ENCODE results near the gene ZFHX3. TPM values are rescaled to one million over a fixed set of nuclear protein-coding genes. Genes with fewer than 3 reads are reported as not detected.

The ZFHX3 gene
- total RNA-seq, 4 donors from 2014 or later, result 36.3 to 44.0 (median 38.1) TPM

DNA sequence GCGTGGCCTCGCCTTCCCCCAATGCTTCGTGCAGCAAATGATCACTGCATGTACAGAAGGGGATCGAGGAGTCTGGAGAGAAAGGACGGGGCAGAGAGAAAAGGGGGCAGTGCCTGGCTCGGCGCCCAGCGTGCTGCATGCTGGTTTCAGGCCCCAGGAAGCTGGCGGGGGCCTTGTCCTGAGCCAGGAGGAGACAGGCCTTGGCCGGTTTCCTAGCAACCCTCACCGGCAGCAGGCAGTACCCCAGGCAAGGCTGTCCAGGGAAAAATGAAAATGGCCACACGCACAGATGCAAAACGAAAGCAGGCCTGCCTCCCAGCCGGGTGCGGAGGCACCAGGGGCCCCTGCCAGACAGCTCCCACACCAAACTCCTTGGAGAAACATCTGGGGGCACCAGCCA is 126.3 kb downstream of the ZFHX3 start:
- no peak overlapping the region for H3K27ac ChIP-seq

GRCh38 chr16:72921106-72921505 is 126.8 kb downstream of the ZFHX3 start:
- no peak for DNase-seq (ENCODE audit: low spot score in 2 of 2)
- WGBS, 2 donors, result 78 to 80% methylated on average over 13 of the region's 13 CpGs

More for the DNA sequence above, 126.3 kb downstream of the ZFHX3 start:
- no peak for DNase-seq (ENCODE audit: low spot score in 2 of 2)
- H3K9me3 ChIP-seq, result no peaks in the 10 kb centered on the region
- H3K36me3 ChIP-seq, result no peaks in the 10 kb centered on the region
- TF ChIP-seq POLR2A (IDR thresholded peaks at IDR 0.05), result no peak
- no peak for TF ChIP-seq EP300 (IDR thresholded peaks at IDR 0.05)
- no peak for TF ChIP-seq CTCF (IDR thresholded peaks at IDR 0.05)
- H3K4me3 ChIP-seq, result peak overlapping the region in 1 of 4 donors; percentile 10
- H3K4me1 ChIP-seq, result peaks cover 0 to 20% (median 4%) of the 10 kb centered on the region in 4 donors
- WGBS, 2 donors, result 42 to 57% methylated on average over 15 of the region's 15 CpGs
- no peaks in the 10 kb centered on the region for H3K27me3 ChIP-seq

DNA sequence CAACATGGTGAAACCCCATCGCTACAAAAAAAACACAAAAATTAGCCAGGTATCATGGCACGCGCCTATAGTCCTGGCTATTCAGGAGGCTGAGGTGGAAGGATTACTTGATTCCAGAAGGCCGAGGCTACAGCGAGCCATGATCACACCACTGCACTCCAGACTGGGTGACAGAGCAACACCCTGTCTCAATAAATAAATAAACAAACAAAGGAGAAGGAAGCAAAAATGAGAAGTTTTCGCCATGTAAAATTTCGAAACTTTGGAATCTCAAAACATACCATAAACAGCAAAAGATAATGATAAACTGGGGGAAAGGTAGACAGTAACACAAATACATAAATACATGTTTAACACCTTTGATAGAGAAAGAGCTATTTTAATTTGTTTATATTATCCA is 130.9 kb downstream of the ZFHX3 start:
- Histone ChIP-seq H3K4me1 (peaks cover 0 to 26% (median 3%) of the 10 kb centered on the region in 4 donors), H3K27ac (no peak overlapping the region), H3K4me3 (no peak overlapping the region), H3K9me3 (no peaks in the 10 kb centered on the region), H3K36me3 (no peaks in the 10 kb centered on the region), H3K27me3 (no peaks in the 10 kb centered on the region)
- no peak for TF ChIP-seq EP300 (IDR thresholded peaks at IDR 0.05)
- 94 to 98% methylated on average over 7 of the region's 7 CpGs for WGBS, 2 donors
- DNase-seq (ENCODE audit: low spot score in 2 of 2), result no peak

More at GRCh38 chr16:72921106-72921505, 126.8 kb downstream of the ZFHX3 start:
- H3K4me1 ChIP-seq, result peaks cover 0 to 15% (median 4%) of the 10 kb centered on the region in 4 donors
- TF ChIP-seq CTCF (IDR thresholded peaks at IDR 0.05) (no peak), POLR2A (IDR thresholded peaks at IDR 0.05) (no peak), EP300 (IDR thresholded peaks at IDR 0.05) (no peak)
- H3K4me3 ChIP-seq, result no peak overlapping the region
- no peaks in the 10 kb centered on the region for H3K9me3 ChIP-seq
- no peaks in the 10 kb centered on the region for H3K36me3 ChIP-seq
- no peaks in the 10 kb centered on the region for H3K27me3 ChIP-seq
- H3K27ac ChIP-seq, result no peak overlapping the region

GRCh38 chr16:72915331-72915730 is 132.6 kb downstream of the ZFHX3 start:
- Histone ChIP-seq H3K36me3 (no peaks in the 10 kb centered on the region), H3K27ac (no peak overlapping the region), H3K4me3 (no peak overlapping the region), H3K9me3 (no peaks in the 10 kb centered on the region), H3K27me3 (no peaks in the 10 kb centered on the region), H3K4me1 (peaks cover 0 to 18% (median 0%) of the 10 kb centered on the region in 4 donors)
- no peak for TF ChIP-seq EP300 (IDR thresholded peaks at IDR 0.05)
- no peak for TF ChIP-seq CTCF (IDR thresholded peaks at IDR 0.05)
- no peak for TF ChIP-seq POLR2A (IDR thresholded peaks at IDR 0.05)
- DNase-seq (ENCODE audit: low spot score in 2 of 2), result no peak
- 93 to 96% methylated on average over 10 of the region's 10 CpGs for WGBS, 2 donors

GRCh38 chr16:72913551-72913950 is 134.4 kb downstream of the ZFHX3 start:
- Histone ChIP-seq H3K27me3 (no peaks in the 10 kb centered on the region), H3K4me1 (peaks cover 0 to 18% (median 0%) of the 10 kb centered on the region in 4 donors), H3K36me3 (no peaks in the 10 kb centered on the region), H3K27ac (no peak overlapping the region), H3K4me3 (no peak overlapping the region), H3K9me3 (no peaks in the 10 kb centered on the region)
- DNase-seq (ENCODE audit: low spot score in 2 of 2), result no peak
- 82 to 95% methylated on average over 3 of the region's 3 CpGs for WGBS, 2 donors
- no peak for TF ChIP-seq CTCF (IDR thresholded peaks at IDR 0.05)
- no peak for TF ChIP-seq POLR2A (IDR thresholded peaks at IDR 0.05)
- TF ChIP-seq EP300 (IDR thresholded peaks at IDR 0.05), result no peak

DNA sequence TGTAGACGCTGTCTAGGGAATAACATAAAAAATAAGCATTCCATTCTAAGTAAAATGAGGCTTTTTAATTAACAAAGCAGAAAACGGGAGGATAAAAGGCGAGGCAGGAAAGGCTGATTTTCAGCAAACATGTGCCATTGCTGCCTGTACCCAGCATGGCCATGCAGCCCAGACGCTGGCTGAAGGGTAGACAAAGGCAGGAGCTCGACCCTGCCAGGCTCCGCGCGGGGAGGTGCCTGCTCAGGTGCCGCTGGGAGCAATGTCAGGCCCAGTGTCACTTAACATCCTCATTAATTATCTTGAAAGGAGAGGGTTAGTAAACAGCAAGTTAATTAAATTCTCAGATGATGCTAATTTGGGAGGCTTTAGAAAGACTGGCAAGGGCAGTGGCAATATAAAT is 136.0 kb downstream of the ZFHX3 start:
- H3K36me3 ChIP-seq, result no peaks in the 10 kb centered on the region
- H3K27ac ChIP-seq, result no peak overlapping the region
- H3K4me1 ChIP-seq, result peaks cover 0 to 18% (median 0%) of the 10 kb centered on the region in 4 donors
- WGBS, 2 donors, result 77 to 85% methylated on average over 9 of the region's 9 CpGs
- TF ChIP-seq CTCF (IDR thresholded peaks at IDR 0.05) (no peak), EP300 (IDR thresholded peaks at IDR 0.05) (no peak), POLR2A (IDR thresholded peaks at IDR 0.05) (no peak)
- no peaks in the 10 kb centered on the region for H3K27me3 ChIP-seq
- no peak for DNase-seq (ENCODE audit: low spot score in 2 of 2)
- H3K9me3 ChIP-seq, result no peaks in the 10 kb centered on the region
- H3K4me3 ChIP-seq, result no peak overlapping the region

Data from tibial nerve (tissue), 4 donors.